Right forelimb (tissue), 1 donor: ENCODE results near the gene SMDT1.
"Not testable (repeated sequence)": the region's sequence is repeated elsewhere in the genome, so short reads cannot be mapped to it uniquely, and the experiment has no call there.

Source experiments
- DNase-seq: peaks from one replicate; pipeline ENCODE4 v3.0.0-alpha.2; 2018

SMDT1 gene

GRCh38 chr22:42115420-42115830, 35.9 kb downstream of the SMDT1 start:
- not testable (repeated sequence) for DNase-seq

- no peak for DNase-seq
Observed at GRCh38 chr22:42116848-42117424, 37.4 kb downstream of the SMDT1 start.

- not testable (repeated sequence) for DNase-seq
Observed at GRCh38 chr22:42120231-42121021, 40.9 kb downstream of the SMDT1 start.

GRCh38 chr22:42123529-42123928, 44.0 kb downstream of the SMDT1 start:
- DNase-seq, result not testable (repeated sequence)

GRCh38 chr22:42127606-42128005, 48.1 kb downstream of the SMDT1 start:
- DNase-seq, result no peak

GRCh38 chr22:42128007-42128406, 48.5 kb downstream of the SMDT1 start:
- DNase-seq, result not testable (repeated sequence)

GRCh38 chr22:42128776-42129694, 49.5 kb downstream of the SMDT1 start:
- DNase-seq, result not testable (repeated sequence)

- DNase-seq, result not testable (repeated sequence)
Observed at GRCh38 chr22:42130182-42130581, 50.7 kb downstream of the SMDT1 start.

GRCh38 chr22:42130639-42131431, 51.3 kb downstream of the SMDT1 start, which contains the start of gene CYP2D6:
TSS of gene CYP2D6 (minus strand) at chr22:42130810. CDS start at chr22:42130791, 19 bp downstream.
- DNase-seq, result not testable (repeated sequence)

GRCh38 chr22:42131562-42131961, 52.1 kb downstream of the SMDT1 start:
- no peak for DNase-seq

GRCh38 chr22:42132457-42132856, 53.0 kb downstream of the SMDT1 start:
- no peak for DNase-seq
